GM18517 (cell line): ENCODE results near the gene SIRPA.

ENCODE experiments used
- ATAC-seq: cut with Tn5 transposase; IDR thresholded peaks from one replicate; pipeline ENCODE4 v1.9.1; 2021; ENCODE audit warnings: mild to moderate bottlenecking, moderate library complexity; ENCODE audit not compliant: unreplicated experiment

SIRPA gene

GRCh38 chr20:1946762-1947534 is 51.7 kb downstream of the SIRPA start:
- ATAC-seq, result no peak

DNA sequence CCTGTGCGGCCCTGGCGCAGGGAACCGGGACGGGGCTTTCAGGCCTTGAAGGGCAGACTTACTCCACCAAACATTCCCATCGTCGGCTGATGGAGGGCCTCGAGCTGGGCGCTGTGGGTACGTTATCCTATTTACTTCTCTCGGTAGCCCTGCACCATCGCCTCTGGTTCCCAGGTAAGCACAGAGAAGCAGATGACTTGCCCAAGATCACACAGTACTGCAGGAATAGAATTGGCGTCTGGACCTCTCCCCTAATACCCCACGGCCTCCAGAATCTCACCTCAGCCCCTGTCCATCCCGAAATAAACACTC is 52.3 kb downstream of the SIRPA start:
- no peak for ATAC-seq

DNA sequence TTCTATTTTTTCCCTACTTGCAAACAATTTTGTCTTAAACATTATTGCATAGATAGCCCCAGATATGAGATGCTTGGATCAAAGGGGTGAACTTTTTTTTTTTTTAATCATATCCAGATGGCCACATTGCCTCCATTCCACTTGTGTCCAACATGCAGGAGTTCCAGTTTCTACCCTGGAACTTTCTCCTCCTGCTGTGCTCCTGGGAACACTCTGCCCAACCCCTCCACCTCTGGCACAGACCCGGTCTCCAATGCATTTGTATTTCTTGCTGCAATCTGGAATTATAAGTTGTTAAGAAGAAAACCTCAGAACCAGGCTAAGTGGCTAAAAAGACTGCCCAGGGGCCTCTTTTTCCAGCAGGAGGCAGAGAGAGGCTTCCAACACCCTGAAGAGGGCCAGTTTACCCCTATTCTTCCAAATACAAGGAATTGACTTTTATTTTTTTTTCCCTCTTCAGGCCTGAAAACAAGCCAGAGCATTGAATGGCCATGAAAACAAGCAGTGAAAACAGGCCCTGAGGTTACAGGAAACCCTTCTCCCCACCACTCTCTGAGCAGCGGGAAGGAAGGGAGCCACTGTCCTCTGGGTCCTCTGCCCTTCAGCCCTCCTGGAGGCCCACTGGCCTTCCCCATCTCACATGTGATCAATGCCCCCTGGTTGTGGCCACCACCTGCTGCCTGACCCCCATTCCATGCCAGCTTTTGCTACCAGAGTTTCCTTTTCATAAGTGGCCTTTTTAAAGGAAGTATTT is 54.3 kb downstream of the SIRPA start:
- ATAC-seq, result no peak

DNA sequence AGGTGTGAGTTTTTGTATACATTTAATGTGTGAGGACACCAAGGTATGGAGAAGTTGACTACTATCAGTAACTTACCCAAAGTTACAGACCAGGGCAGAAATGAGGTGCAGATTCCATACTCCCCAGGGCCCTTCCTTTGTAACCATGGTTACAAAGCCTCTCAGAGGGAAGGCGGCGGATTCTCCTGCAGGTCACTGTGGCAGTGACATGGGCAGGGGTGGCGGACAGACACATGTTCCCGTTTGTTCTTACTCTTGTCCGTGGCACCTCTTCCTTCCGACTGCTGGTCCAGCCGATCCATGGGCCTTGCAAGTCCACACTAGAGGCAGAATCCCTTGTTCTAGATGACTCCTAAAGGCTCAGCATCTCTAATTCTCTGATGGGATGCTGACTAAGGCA is 55.6 kb downstream of the SIRPA start:
- ATAC-seq, result no peak

DNA sequence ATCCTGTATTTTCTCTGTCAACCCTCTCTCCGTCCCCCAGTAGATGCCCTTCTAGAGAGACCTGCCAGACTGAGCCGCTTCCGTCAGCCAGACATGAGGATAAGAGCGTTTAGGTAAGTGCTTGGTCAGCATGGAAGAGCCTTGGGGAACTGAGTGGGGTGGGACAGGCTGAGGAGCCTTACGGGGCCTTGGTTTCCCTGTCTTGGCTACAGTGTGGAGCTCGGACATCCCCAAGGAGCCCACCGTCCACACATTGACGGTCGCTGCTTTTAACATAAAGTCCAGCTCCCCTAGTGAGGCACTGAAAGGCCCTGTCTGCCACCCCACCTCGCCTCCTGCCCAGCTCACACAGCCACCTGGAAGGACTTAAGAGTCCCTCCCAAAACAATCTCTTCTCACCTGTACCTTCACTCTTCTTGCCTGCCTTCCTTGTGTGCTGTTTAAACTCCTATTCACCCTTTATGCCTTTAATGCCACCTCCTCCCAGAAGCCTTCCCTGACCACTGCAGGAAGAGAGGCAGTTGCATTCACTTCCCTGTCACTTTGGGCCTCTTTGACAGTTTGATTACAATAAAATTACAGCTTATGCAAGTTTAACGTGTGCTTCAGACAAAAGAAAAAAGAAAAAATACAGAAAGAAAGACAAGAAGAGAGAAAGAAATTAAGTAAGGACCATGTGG is 56.4 kb downstream of the SIRPA start:
- ATAC-seq, result no peak

GRCh38 chr20:1952737-1953530 is 57.7 kb downstream of the SIRPA start:
- ATAC-seq, result no peak

GRCh38 chr20:1953621-1954020 is 58.4 kb downstream of the SIRPA start:
- ATAC-seq, result no peak

- no peak for ATAC-seq
Measured at GRCh38 chr20:1955217-1955616, 60.0 kb downstream of the SIRPA start.

DNA sequence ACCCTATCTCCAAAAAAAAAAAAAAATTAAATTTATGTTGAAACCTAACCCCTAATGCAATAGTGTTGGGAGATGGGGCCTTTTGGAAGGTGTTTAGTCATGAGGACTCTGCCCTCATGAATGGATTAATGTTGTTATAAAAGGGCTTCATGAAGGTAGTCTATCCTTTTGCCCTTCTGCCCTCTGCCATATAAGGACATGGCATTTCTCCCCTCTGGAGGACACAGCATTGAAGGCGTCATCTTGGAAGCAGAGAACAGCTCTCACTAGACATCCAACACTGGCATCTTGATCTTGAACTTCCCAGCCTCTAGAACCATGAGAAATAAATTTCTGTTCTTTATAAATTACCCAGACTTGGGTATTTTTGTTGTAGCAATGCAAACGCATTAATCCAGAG is 63.2 kb downstream of the SIRPA start:
- no peak for ATAC-seq

- ATAC-seq, result no peak
Measured at GRCh38 chr20:1959156-1959555, 63.9 kb downstream of the SIRPA start.

DNA sequence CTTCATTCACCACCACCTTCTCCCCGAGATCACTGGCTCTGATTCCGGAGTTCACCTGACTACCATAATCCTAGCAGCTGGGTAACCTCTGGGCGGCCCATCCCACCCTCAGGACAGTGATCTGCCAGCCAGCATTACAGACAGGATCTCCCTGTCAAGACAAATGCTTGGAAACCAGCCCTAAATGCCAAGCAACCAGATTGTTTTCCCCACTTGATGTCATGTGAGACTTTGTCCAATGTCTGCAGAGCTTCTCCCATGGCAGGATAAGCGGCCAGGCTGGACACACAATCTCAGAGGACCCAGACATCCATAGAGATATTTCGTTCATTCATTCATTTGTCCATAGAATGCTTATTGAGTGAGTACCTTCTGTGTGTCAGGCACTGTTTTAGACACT is 66.2 kb downstream of the SIRPA start:
- ATAC-seq, result no peak

GRCh38 chr20:1964061-1964460 is 68.9 kb downstream of the SIRPA start:
- ATAC-seq, result no peak

- ATAC-seq, result no peak
Measured at GRCh38 chr20:1964659-1965405, 69.6 kb downstream of the SIRPA start.

- no peak for ATAC-seq
Measured at GRCh38 chr20:1965520-1966351, 70.5 kb downstream of the SIRPA start.

GRCh38 chr20:1968964-1969363 is 73.8 kb downstream of the SIRPA start:
- no peak for ATAC-seq

GRCh38 chr20:1971893-1972586 is 76.8 kb downstream of the SIRPA start:
- ATAC-seq, result no peak

- no peak for ATAC-seq
Measured at GRCh38 chr20:1973601-1974440, 78.6 kb downstream of the SIRPA start.

DNA sequence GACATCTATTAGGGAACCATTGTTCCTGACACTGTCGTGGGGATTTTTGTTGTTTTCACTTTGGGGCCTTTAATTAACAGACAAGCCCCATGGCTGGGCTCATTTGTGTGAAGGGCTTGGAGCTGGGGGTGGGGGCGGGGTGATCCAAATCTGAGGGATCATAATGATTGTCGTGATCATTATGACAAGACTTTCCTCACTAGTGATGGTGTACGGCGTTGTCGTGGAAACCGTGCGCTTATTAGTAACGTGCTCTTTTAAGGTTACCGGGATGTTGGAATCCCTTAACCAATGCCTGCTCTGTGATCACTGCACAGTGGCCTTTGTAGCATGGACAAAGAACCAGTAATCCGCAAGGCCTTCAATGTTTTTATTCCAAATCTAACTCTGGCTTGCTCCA is 80.1 kb downstream of the SIRPA start:
- ATAC-seq, result no peak
